OCI-LY7 (cell line): Measurements from ENCODE around the gene FUCA1. TPM values are rescaled to one million over a fixed set of nuclear protein-coding genes. Genes with fewer than 3 reads are reported as not detected.

Experiments used
- BruUV-seq: library from RNA; stranded (reverse); fragments of 400-500 nt; replicated peaks from 2 replicates; lab custom pipeline; 2021; lab: Mats Ljungman, UMichigan
- CTCF ChIA-PET: fragments of 300-600 bp; sonication (Branson Sonifier 250); formaldehyde crosslinking; loops from one replicate; lab custom pipeline; 2022; ENCODE audit warnings: antibody characterized with exemption; ENCODE audit not compliant: unreplicated experiment; lab: Charles Lee
- POLR2A ChIA-PET: fragments of 300-600 bp; sonication (Branson Sonifier 250); formaldehyde crosslinking; loops from one replicate; lab custom pipeline; 2022; ENCODE audit warnings: antibody characterized with exemption; lab: Charles Lee
- DNase-seq: peaks from one replicate; pipeline ENCODE4 v3.0.0-alpha.2; 2015; ENCODE audit warnings: low spot score
- H2AFZ ChIP-seq: fragments of 200-600 bp; sonication (generic), shearing (Covaris generic); 2 replicates; pipeline ENCODE4 v1.6.1; 2014; ENCODE audit warnings: mild to moderate bottlenecking, antibody characterized with exemption, low read length, moderate library complexity
- H3K27ac ChIP-seq: fragments of 200-600 bp; sonication (generic); 2 replicates; pipeline ENCODE4 v1.5.1; 2014; ENCODE audit warnings: mixed run types, low read depth, mild to moderate bottlenecking, moderate library complexity, low read length, inconsistent platforms; ENCODE audit not compliant: poor library complexity, severe bottlenecking
- H3K36me3 ChIP-seq: fragments of 200-600 bp; sonication (generic); 2 replicates; pipeline ENCODE4 v1.6.1; 2014; ENCODE audit warnings: mild to moderate bottlenecking, antibody characterized with exemption, low read length, moderate library complexity, mixed read lengths; ENCODE audit not compliant: insufficient read depth
- H3K4me1 ChIP-seq: fragments of 200-600 bp; sonication (generic); 2 replicates; pipeline ENCODE4 v1.5.1; 2014; ENCODE audit warnings: mild to moderate bottlenecking, low read length; ENCODE audit not compliant: insufficient read depth, poor library complexity, severe bottlenecking
- H3K4me2 ChIP-seq: fragments of 200-600 bp; sonication (generic); 2 replicates; pipeline ENCODE4 v1.6.1; 2014; ENCODE audit warnings: mild to moderate bottlenecking, low read length
- H3K4me3 ChIP-seq: fragments of 200-600 bp; sonication (generic); 2 replicates; pipeline ENCODE4 v1.5.1; 2014; ENCODE audit warnings: mild to moderate bottlenecking, low read depth, low read length; ENCODE audit not compliant: poor library complexity, severe bottlenecking
- H3K79me2 ChIP-seq: fragments of 200-600 bp; sonication (generic); 2 replicates; pipeline ENCODE4 v1.6.1; 2016; ENCODE audit warnings: low read depth, mild to moderate bottlenecking, low read length, moderate library complexity, mixed read lengths; ENCODE audit not compliant: insufficient read depth
- H3K9me2 ChIP-seq: fragments of 200-600 bp; sonication (generic); 2 replicates; pipeline ENCODE4 v1.6.1; 2016; ENCODE audit warnings: mild to moderate bottlenecking, low read length, mixed read lengths; ENCODE audit not compliant: insufficient read depth
- H3K9me3 ChIP-seq: fragments of 200-600 bp; sonication (generic); 2 replicates; pipeline ENCODE4 v1.6.1; 2014; ENCODE audit warnings: mild to moderate bottlenecking, mixed run types, low read length, mixed read lengths
- H4K20me1 ChIP-seq: fragments of 200-600 bp; sonication (generic); 2 replicates; pipeline ENCODE4 v1.6.1; 2014; ENCODE audit warnings: mild to moderate bottlenecking, antibody characterized with exemption, low read length, moderate library complexity, mixed read lengths; ENCODE audit not compliant: insufficient read depth
- CTCF ChIP-seq: fragments of 200-600 bp; sonication (generic); conservative IDR thresholded peaks from 2 replicates; pipeline ENCODE4 v1.5.1; 2014; ENCODE audit warnings: mild to moderate bottlenecking, antibody characterized with exemption, low read length, moderate library complexity, mixed read lengths
- EZH2phosphoT487 ChIP-seq: fragments of 200-600 bp; sonication (generic); IDR thresholded peaks from 2 replicates; pipeline ENCODE4 v1.6.1; 2018; ENCODE audit warnings: low read depth, borderline replicate concordance, mild to moderate bottlenecking, mixed run types, antibody characterized with exemption, low read length, moderate library complexity, mixed read lengths
- intact Hi-C: fragments of 100-400 bp; cut with micrococcal nuclease; formaldehyde crosslinking; loops from one replicate; pipeline ENCODE4 v1.10.0; 2022; ENCODE audit not compliant: unreplicated experiment
- total RNA-seq, 2 experiments: library from RNA; depleted of rRNA in 1 of 2; stranded (reverse); fragments of >200 nt in 1 of 2; shearing (Covaris generic) in 1 of 2; gene quantifications; 2 replicates each; pipeline ENCODE4 v1.2.3, GENCODE V29; 2014 to 2022

FUCA1 gene
- total RNA-seq, 2 experiments from 2014 or later, result 9.1 to 9.9 TPM

- DNase-seq, result no peak
- CTCF ChIA-PET, result no interaction called here
- Histone ChIP-seq H3K9me3 (no peaks in the 10 kb centered on the region), H3K36me3 (peaks cover 37% of the 10 kb centered on the region), H3K4me2 (peak overlapping the region; percentile 47), H2AFZ (no peak overlapping the region), H3K79me2 (peaks cover 64% of the 10 kb centered on the region), H3K27ac (peak overlapping the region; percentile 42), H3K9me2 (no peaks in the 10 kb centered on the region), H3K4me3 (no peak overlapping the region), H4K20me1 (no peaks in the 10 kb centered on the region), H3K4me1 (peaks cover 60% of the 10 kb centered on the region)
- POLR2A ChIA-PET, result interaction anchor here (0.7 kb wide), 1 partner anchor 80 kb away, joined by 3 read pairs; the partner anchor contains the start of gene HMGCL
- intact Hi-C loops, result loop anchor here (5.0 to 10.0 kb wide), 2 partner anchors 378 to 540 kb away; partner anchors contain the start of gene ZNF436
- TF ChIP-seq EZH2phosphoT487 (no peak), CTCF (no peak)
- no TSS peak for BruUV-seq
Measured at GRCh38 chr1:23904748-23905357, 36.8 kb upstream of the FUCA1 start.

- DNase-seq, result no peak
- Histone ChIP-seq H3K4me3 (no peak overlapping the region), H3K79me2 (peaks cover 68% of the 10 kb centered on the region), H4K20me1 (no peaks in the 10 kb centered on the region), H3K9me3 (no peaks in the 10 kb centered on the region), H3K36me3 (peaks cover 43% of the 10 kb centered on the region), H2AFZ (no peak overlapping the region), H3K9me2 (no peaks in the 10 kb centered on the region), H3K4me1 (peaks cover 58% of the 10 kb centered on the region), H3K4me2 (no peak overlapping the region), H3K27ac (no peak overlapping the region)
- no peak for TF ChIP-seq CTCF
- TF ChIP-seq EZH2phosphoT487, result no peak
- POLR2A ChIA-PET, result interaction anchor here (0.6 to 1.2 kb wide), 4 partner anchors 16 to 191 kb away, joined by 3 to 4 read pairs (median 3); partner anchors contain the start of gene PITHD1
- no TSS peak for BruUV-seq
- CTCF ChIA-PET, result interaction anchor here (0.5 kb wide), 1 partner anchor 13 kb away, joined by 3 read pairs; no protein-coding TSS in a partner anchor
- intact Hi-C loops, result loop anchor here (1.0 to 10.0 kb wide), 2 partner anchors 30 to 539 kb away; partner anchors contain the start of gene ZNF436
Measured at GRCh38 chr1:23903754-23904153, 35.7 kb upstream of the FUCA1 start.
